Mesenchymal stem cell (in vitro differentiated cells and primary cell): ENCODE results near the gene PCNX3.

ENCODE experiments used
- DNase-seq: peaks from one replicate; pipeline ENCODE4 v3.0.0-alpha.2; 2013
- H2AFZ ChIP-seq: one replicate; pipeline ENCODE4 v1.6.1; 2013; ENCODE audit warnings: low read depth, mild to moderate bottlenecking, control low read depth, inconsistent platforms, low read length, moderate library complexity
- H2AK5ac ChIP-seq: 2 replicates; pipeline ENCODE4 v1.6.1; 2013; ENCODE audit warnings: low read length, moderate library complexity, mild to moderate bottlenecking, inconsistent platforms; ENCODE audit not compliant: severe bottlenecking
- H2BK120ac ChIP-seq: one replicate; pipeline ENCODE4 v1.6.1; 2013; ENCODE audit warnings: low read depth, mild to moderate bottlenecking, inconsistent platforms, low read length, moderate library complexity
- H2BK12ac ChIP-seq, 2 experiments: one replicate each; pipeline ENCODE4 v1.6.1; 2013; ENCODE audit warnings: inconsistent platforms in 2 of 2, low read length in 2 of 2, mild to moderate bottlenecking in 2 of 2, moderate library complexity in 2 of 2, control low read depth in 1 of 2
- H2BK15ac ChIP-seq: one replicate; pipeline ENCODE4 v1.6.1; 2013; ENCODE audit warnings: mild to moderate bottlenecking, low read depth, inconsistent platforms; ENCODE audit not compliant: poor library complexity, severe bottlenecking
- H2BK5ac ChIP-seq: 2 replicates; pipeline ENCODE4 v1.6.1; 2013; ENCODE audit warnings: low read depth, mild to moderate bottlenecking, low read length, control low read depth, inconsistent platforms; ENCODE audit not compliant: poor library complexity, severe bottlenecking
- H3K14ac ChIP-seq, 2 experiments: one replicate each; pipeline ENCODE4 v1.6.1; 2013; ENCODE audit warnings: inconsistent platforms in 2 of 2, low read length in 2 of 2, control low read depth in 1 of 2, mild to moderate bottlenecking in 1 of 2, moderate library complexity in 1 of 2
- H3K18ac ChIP-seq, 2 experiments: one replicate each; pipeline ENCODE4 v1.6.1; 2013; ENCODE audit warnings: inconsistent platforms in 2 of 2, low read length in 2 of 2, control low read depth in 1 of 2, low read depth in 1 of 2, mild to moderate bottlenecking in 1 of 2
- H3K23ac ChIP-seq, 2 experiments: one replicate each; pipeline ENCODE4 v1.6.1; 2013; ENCODE audit warnings: inconsistent platforms in 2 of 2, low read length in 2 of 2, mild to moderate bottlenecking in 2 of 2, moderate library complexity in 2 of 2, control low read depth in 1 of 2
- H3K27ac ChIP-seq: 2 replicates; pipeline ENCODE4 v1.5.1; 2013; ENCODE audit warnings: mild to moderate bottlenecking, moderate library complexity, low read length, control low read depth, inconsistent platforms; ENCODE audit not compliant: poor library complexity, severe bottlenecking
- H3K27me3 ChIP-seq, 2 experiments: 2 replicates each; pipeline versions ENCODE4 v1.6.1 to v1.7.0; 2013; ENCODE audit warnings: low read length in 2 of 2, mild to moderate bottlenecking in 2 of 2, moderate library complexity in 2 of 2, control low read depth in 1 of 2, inconsistent platforms in 1 of 2; ENCODE audit not compliant: control insufficient read depth in 1 of 2, insufficient read depth in 1 of 2
- H3K36me3 ChIP-seq, 2 experiments: 2 replicates each; pipeline versions ENCODE4 v1.6.1 to v1.7.0; 2013; ENCODE audit warnings: low read length in 2 of 2, control low read depth in 1 of 2, inconsistent platforms in 1 of 2, low read depth in 1 of 2, mild to moderate bottlenecking in 1 of 2; ENCODE audit not compliant: insufficient read depth in 2 of 2, control insufficient read depth in 1 of 2
- H3K4ac ChIP-seq, 2 experiments: one replicate each; pipeline ENCODE4 v1.6.1; 2013; ENCODE audit warnings: inconsistent platforms in 2 of 2, low read length in 2 of 2, mild to moderate bottlenecking in 2 of 2, moderate library complexity in 2 of 2, control low read depth in 1 of 2, low read depth in 1 of 2
- H3K4me1 ChIP-seq: 2 replicates; pipeline ENCODE4 v1.6.1; 2013; ENCODE audit warnings: low read depth, low read length, control low read depth; ENCODE audit not compliant: control insufficient read depth, insufficient read depth
- H3K4me2 ChIP-seq: 2 replicates; pipeline ENCODE4 v1.6.1; 2013; ENCODE audit warnings: low read length, mild to moderate bottlenecking, inconsistent platforms; ENCODE audit not compliant: poor library complexity, severe bottlenecking
- H3K4me3 ChIP-seq, 2 experiments: 2 replicates each; pipeline versions ENCODE4 v1.5.1 to v1.7.0; 2013; ENCODE audit warnings: low read length in 2 of 2, mild to moderate bottlenecking in 2 of 2, control low read depth in 1 of 2, low read depth in 1 of 2; ENCODE audit not compliant: insufficient read depth in 1 of 2
- H3K79me1 ChIP-seq: replicated peaks from 2 replicates; pipeline ENCODE4 v1.6.1; 2013; ENCODE audit warnings: mild to moderate bottlenecking, control low read depth, low read length, inconsistent platforms; ENCODE audit not compliant: poor library complexity, severe bottlenecking
- H3K9ac ChIP-seq: 2 replicates; pipeline ENCODE4 v1.7.0; 2013; ENCODE audit warnings: mild to moderate bottlenecking, low read length, moderate library complexity
- H3K9me3 ChIP-seq: 2 replicates; pipeline ENCODE4 v1.7.0; 2013; ENCODE audit warnings: mild to moderate bottlenecking, low read length; ENCODE audit not compliant: control insufficient read depth
- H4K8ac ChIP-seq: one replicate; pipeline ENCODE4 v1.6.1; 2013; ENCODE audit warnings: inconsistent platforms, mild to moderate bottlenecking, low read length, moderate library complexity
- H4K91ac ChIP-seq: one replicate; pipeline ENCODE4 v1.6.1; 2013; ENCODE audit warnings: mild to moderate bottlenecking, low read length, inconsistent platforms
- whole genome bisulfite sequencing: methylation state at CpG from one replicate; pipeline ENCODE4 v1.1.7; 2013; ENCODE audit warnings: mixed read lengths; 5-methylcytosine and 5-hydroxymethylcytosine counted together

Gene PCNX3

GRCh38 chr11:65649656-65650546 is 34.3 kb downstream of the PCNX3 start:
- Histone ChIP-seq H3K9me3 (no peaks in the 10 kb centered on the region), H2BK15ac (peak overlapping the region; percentile 30), H3K27ac (no peak overlapping the region), H4K8ac (no peak overlapping the region), H3K4ac (peak overlapping the region in 1 of 2 experiments; percentile 48), H3K18ac (no peak overlapping the region), H2BK5ac (no peak overlapping the region), H2AK5ac (no peak overlapping the region), H3K36me3 (peaks cover 47 to 76% of the 10 kb centered on the region in 2 experiments), H4K91ac (peak overlapping the region; percentile 47), H2AFZ (no peak overlapping the region), H3K27me3 (no peaks in the 10 kb centered on the region), H3K4me2 (no peak overlapping the region), H3K9ac (no peak overlapping the region), H3K4me1 (peaks cover 33% of the 10 kb centered on the region), H2BK120ac (no peak overlapping the region), H2BK12ac (no peak overlapping the region), H3K23ac (no peak overlapping the region), H3K14ac (no peak overlapping the region), H3K79me1 (peaks cover 10% of the 10 kb centered on the region), H3K4me3 (no peak overlapping the region)
- DNase-seq = no peak
- 95% methylated on average over 16 of the region's 16 CpGs for WGBS

- Histone ChIP-seq H3K36me3 (peaks cover 48 to 76% of the 10 kb centered on the region in 2 experiments), H3K79me1 (peaks cover 12% of the 10 kb centered on the region), H3K4ac (no peak overlapping the region), H3K14ac (no peak overlapping the region), H3K4me2 (no peak overlapping the region), H2AFZ (no peak overlapping the region), H2BK15ac (no peak overlapping the region), H2BK120ac (no peak overlapping the region), H3K4me3 (no peak overlapping the region), H4K8ac (no peak overlapping the region), H3K9me3 (no peaks in the 10 kb centered on the region), H3K18ac (no peak overlapping the region), H3K27me3 (no peaks in the 10 kb centered on the region), H3K4me1 (peaks cover 24% of the 10 kb centered on the region), H3K27ac (no peak overlapping the region), H3K9ac (no peak overlapping the region), H2AK5ac (no peak overlapping the region), H4K91ac (no peak overlapping the region), H2BK5ac (no peak overlapping the region), H3K23ac (no peak overlapping the region), H2BK12ac (no peak overlapping the region)
- no peak for DNase-seq
- 89% methylated on average over 18 of the region's 20 CpGs for WGBS
Observed at GRCh38 chr11:65650547-65651338, 35.2 kb downstream of the PCNX3 start.

DNA sequence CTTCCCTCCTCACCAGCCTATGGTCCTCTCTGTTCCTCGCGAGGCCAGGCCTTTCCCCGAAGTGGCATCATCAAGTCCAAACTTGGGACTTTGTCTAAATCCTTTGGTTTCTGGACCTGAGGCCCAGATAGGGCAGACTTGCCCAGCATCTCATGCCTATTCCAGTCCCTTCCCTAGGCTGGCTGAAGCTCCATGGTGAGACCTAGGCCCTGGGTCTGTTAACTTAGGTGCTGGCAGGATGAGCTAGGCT is 35.7 kb downstream of the PCNX3 start:
- H3K4ac ChIP-seq = no peak overlapping the region
- peak overlapping the region; percentile 12 for H4K91ac ChIP-seq
- peaks cover 19% of the 10 kb centered on the region for H3K4me1 ChIP-seq
- H3K36me3 ChIP-seq = peaks cover 50 to 76% of the 10 kb centered on the region in 2 experiments
- no peaks in the 10 kb centered on the region for H3K9me3 ChIP-seq
- no peak overlapping the region for H3K27ac ChIP-seq
- H2AK5ac ChIP-seq = no peak overlapping the region
- H3K9ac ChIP-seq = peak overlapping the region; percentile 94
- H3K23ac ChIP-seq = no peak overlapping the region
- DNase-seq = no peak
- H2BK120ac ChIP-seq = no peak overlapping the region
- no peak overlapping the region for H2AFZ ChIP-seq
- no peak overlapping the region for H3K4me3 ChIP-seq
- no peaks in the 10 kb centered on the region for H3K27me3 ChIP-seq
- no peak overlapping the region for H2BK12ac ChIP-seq
- H2BK5ac ChIP-seq = no peak overlapping the region
- H4K8ac ChIP-seq = no peak overlapping the region
- no peak overlapping the region for H2BK15ac ChIP-seq
- no peak overlapping the region for H3K4me2 ChIP-seq
- WGBS = 100% methylated on average over 3 of the region's 3 CpGs
- H3K14ac ChIP-seq = no peak overlapping the region
- peaks cover 10% of the 10 kb centered on the region for H3K79me1 ChIP-seq
- H3K18ac ChIP-seq = no peak overlapping the region
